Stimulated activated CD4-positive, alpha-beta T cell treated with anti-CD3 and anti-CD28 coated beads, Interleukin-15, amount 100 ng/mL, for 48 hours (primary cell): ENCODE measurements around the gene SCAMP3.
"Not testable (repeated sequence)": the region's sequence is repeated elsewhere in the genome, so short reads cannot be mapped to it uniquely, and the experiment has no call there.

Experiments used
- DNase-seq, 2 donors: peaks; one replicate each; pipeline ENCODE4 v3.0.0-alpha.2; 2020; ENCODE audit warnings: low read depth in 2 of 2

The SCAMP3 gene

GRCh38 chr1:155227261-155228095, 34.7 kb downstream of the SCAMP3 start:
- peak; percentile 99 to 100 for DNase-seq

GRCh38 chr1:155226910-155227260, 35.3 kb downstream of the SCAMP3 start:
- peak; percentile 41 to 68 for DNase-seq

- DNase-seq: peak; percentile 59 to 91
Observed at GRCh38 chr1:155226188-155226909, 35.8 kb downstream of the SCAMP3 start.

- not testable (repeated sequence) for DNase-seq
Observed at GRCh38 chr1:155225404-155225759, 36.8 kb downstream of the SCAMP3 start.

GRCh38 chr1:155223047-155223446, 39.1 kb downstream of the SCAMP3 start:
- no peak for DNase-seq

- not testable (repeated sequence) for DNase-seq
Observed at GRCh38 chr1:155220211-155220965, 41.8 kb downstream of the SCAMP3 start.

- DNase-seq: no peak
Observed at GRCh38 chr1:155219592-155220031, 42.5 kb downstream of the SCAMP3 start.

GRCh38 chr1:155218854-155219591, 43.1 kb downstream of the SCAMP3 start:
- no peak for DNase-seq

GRCh38 chr1:155214702-155215101, 47.5 kb downstream of the SCAMP3 start:
- DNase-seq: not testable (repeated sequence)

GRCh38 chr1:155212051-155212440, 50.1 kb downstream of the SCAMP3 start:
- DNase-seq: not testable (repeated sequence)

GRCh38 chr1:155211381-155212050, 50.6 kb downstream of the SCAMP3 start:
- DNase-seq: not testable (repeated sequence)

- no peak for DNase-seq
Observed at GRCh38 chr1:155210314-155211104, 51.7 kb downstream of the SCAMP3 start.

GRCh38 chr1:155209312-155209721, 52.8 kb downstream of the SCAMP3 start:
- DNase-seq: no peak

- DNase-seq: peak; percentile 72 to 80
Observed at GRCh38 chr1:155208541-155209311, 53.4 kb downstream of the SCAMP3 start, which contains the start of gene MTX1. MTX1 (plus strand) TSS chr1:155208695; CDS start chr1:155208805, 110 bp downstream.

GRCh38 chr1:155207806-155208540, 54.2 kb downstream of the SCAMP3 start, which contains the start of gene THBS3:
THBS3 (minus strand) TSS chr1:155207897; CDS start chr1:155207876, 21 bp downstream.
- DNase-seq: no peak

GRCh38 chr1:155206891-155207805, 55.0 kb downstream of the SCAMP3 start:
- DNase-seq: peak; percentile 78 to 89
